Lung (tissue), 12 donors: ENCODE measurements around the gene ZBTB25. TPM values are rescaled to one million over a fixed set of nuclear protein-coding genes. Genes with fewer than 3 reads are reported as not detected.
"Not testable (repeated sequence)": the region's sequence is repeated elsewhere in the genome, so short reads cannot be mapped to it uniquely, and the experiment has no call there.

Experiments
- ATAC-seq: fragments of 200-7000 bp; cut with Tn5 transposase; one replicate; pipeline ENCODE4 v1.9.1; 2020; ENCODE audit warnings: moderate number of reproducible peaks; ENCODE audit not compliant: insufficient read depth, low FRiP score
- DNase-seq, 3 donors: peaks; one replicate each; pipeline ENCODE4 v3.0.0-alpha.2; 2013 to 2017
- H3K27ac ChIP-seq, 2 donors: one replicate each; pipeline ENCODE4 v1.5.1; 2013; ENCODE audit warnings: mild to moderate bottlenecking in 2 of 2, moderate library complexity in 2 of 2, control low read depth in 1 of 2, inconsistent platforms in 1 of 2, low read depth in 1 of 2, low read length in 1 of 2
- H3K27me3 ChIP-seq, 3 donors: one replicate each; pipeline ENCODE4 v1.5.1; 2013; ENCODE audit warnings: low read length in 2 of 3; ENCODE audit not compliant: control insufficient read depth in 3 of 3, insufficient read depth in 3 of 3
- H3K36me3 ChIP-seq, 4 donors: one replicate each; pipeline ENCODE4 v1.5.1; 2013; ENCODE audit warnings: low read length in 4 of 4, mild to moderate bottlenecking in 1 of 4, moderate library complexity in 1 of 4; ENCODE audit not compliant: control insufficient read depth in 4 of 4, insufficient read depth in 4 of 4
- H3K4me1 ChIP-seq, 5 donors: one replicate each; pipeline ENCODE4 v1.5.1; 2013; ENCODE audit warnings: low read length in 5 of 5, mild to moderate bottlenecking in 2 of 5, moderate library complexity in 1 of 5; ENCODE audit not compliant: control insufficient read depth in 5 of 5, insufficient read depth in 5 of 5
- H3K4me3 ChIP-seq: one replicate; pipeline ENCODE4 v1.5.1; 2013; ENCODE audit warnings: mild to moderate bottlenecking, control low read depth, moderate library complexity
- H3K9ac ChIP-seq, 2 donors: one replicate each; pipeline ENCODE4 v1.5.1; 2013; ENCODE audit warnings: low read length in 2 of 2, control low read depth in 1 of 2; ENCODE audit not compliant: insufficient read depth in 1 of 2
- H3K9me3 ChIP-seq, 4 donors: one replicate each; pipeline ENCODE4 v1.5.1; 2013; ENCODE audit warnings: low read length in 3 of 4, mild to moderate bottlenecking in 1 of 4, moderate library complexity in 1 of 4; ENCODE audit not compliant: control insufficient read depth in 4 of 4, insufficient read depth in 3 of 4
- WGBS, 2 donors: extraction: QIAGEN DNeasy Blood & Tissue Kit; methylation state at CpG; one replicate each; pipeline ENCODE4 v1.1.7; 2013; 5-methylcytosine and 5-hydroxymethylcytosine counted together
- polyA plus RNA-seq, 2 donors: library from polyadenylated mRNA; stranded (reverse); fragments of 200-250 nt; gene quantifications; one replicate each; pipeline ENCODE4 v1.2.1, GENCODE V29; 2013
- total RNA-seq, 2 donors: library from RNA; depleted of rRNA in 1 of 2; stranded (reverse); fragments of >200 nt in 1 of 2; gene quantifications; one replicate each; pipeline ENCODE4 v1.2.1, GENCODE V29; 2014 to 2021
- TF ChIP-seq, protein P1 (sequence below): IDR thresholded peaks from 2 replicates; pipeline ENCODE4 v1.5.1; 2012; ENCODE audit warnings: mild to moderate bottlenecking; ENCODE audit errors: control extremely low read depth, extremely low read depth
- donor health status: control.
- donor health status: control.
- donor health status: Bipolar disorder and iron deficiency.
- donor health status: healthy.
- donor health status: DM: yes; HTN: yes; CAD: no.

Gene ZBTB25
- total and polyA plus RNA-seq, 4 donors = 4.0 to 15.4 (median 9.2) TPM

DNA sequence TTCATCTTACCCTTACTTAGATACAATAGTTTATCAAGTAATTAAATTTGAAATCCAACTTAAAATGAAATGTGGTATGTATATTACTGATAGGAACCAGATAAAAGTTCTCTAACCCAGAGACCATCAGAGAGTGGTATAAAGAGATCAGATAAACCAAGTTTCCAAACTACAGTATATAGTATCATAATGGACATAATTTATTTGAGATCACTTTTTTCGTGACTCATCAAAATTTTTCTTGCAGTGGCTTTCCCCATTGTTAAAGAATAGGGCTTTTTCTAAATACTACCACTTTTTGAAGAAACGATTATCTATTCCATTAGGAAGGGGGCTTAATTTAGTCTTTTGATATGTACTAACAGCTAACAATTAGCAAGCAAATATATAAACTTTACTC lies 21.7 kb upstream of the ZBTB25 start:
- ATAC-seq (no peak), DNase-seq (no peak)
- peaks cover 10 to 31% (median 20%) of the 10 kb centered on the region in 4 donors for H3K36me3 ChIP-seq
- no peaks in the 10 kb centered on the region for H3K27me3 ChIP-seq
- H3K9ac ChIP-seq = no peak overlapping the region
- TF ChIP-seq, protein P1, sequence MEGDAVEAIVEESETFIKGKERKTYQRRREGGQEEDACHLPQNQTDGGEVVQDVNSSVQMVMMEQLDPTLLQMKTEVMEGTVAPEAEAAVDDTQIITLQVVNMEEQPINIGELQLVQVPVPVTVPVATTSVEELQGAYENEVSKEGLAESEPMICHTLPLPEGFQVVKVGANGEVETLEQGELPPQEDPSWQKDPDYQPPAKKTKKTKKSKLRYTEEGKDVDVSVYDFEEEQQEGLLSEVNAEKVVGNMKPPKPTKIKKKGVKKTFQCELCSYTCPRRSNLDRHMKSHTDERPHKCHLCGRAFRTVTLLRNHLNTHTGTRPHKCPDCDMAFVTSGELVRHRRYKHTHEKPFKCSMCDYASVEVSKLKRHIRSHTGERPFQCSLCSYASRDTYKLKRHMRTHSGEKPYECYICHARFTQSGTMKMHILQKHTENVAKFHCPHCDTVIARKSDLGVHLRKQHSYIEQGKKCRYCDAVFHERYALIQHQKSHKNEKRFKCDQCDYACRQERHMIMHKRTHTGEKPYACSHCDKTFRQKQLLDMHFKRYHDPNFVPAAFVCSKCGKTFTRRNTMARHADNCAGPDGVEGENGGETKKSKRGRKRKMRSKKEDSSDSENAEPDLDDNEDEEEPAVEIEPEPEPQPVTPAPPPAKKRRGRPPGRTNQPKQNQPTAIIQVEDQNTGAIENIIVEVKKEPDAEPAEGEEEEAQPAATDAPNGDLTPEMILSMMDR = no peak
- peaks cover 0 to 7% (median 0%) of the 10 kb centered on the region in 5 donors for H3K4me1 ChIP-seq
- H3K4me3 ChIP-seq = no peak overlapping the region
- no peak overlapping the region for H3K27ac ChIP-seq
- WGBS, 2 donors = 93 to 98% methylated on average over 2 of the region's 2 CpGs
- H3K9me3 ChIP-seq = no peaks in the 10 kb centered on the region

DNA sequence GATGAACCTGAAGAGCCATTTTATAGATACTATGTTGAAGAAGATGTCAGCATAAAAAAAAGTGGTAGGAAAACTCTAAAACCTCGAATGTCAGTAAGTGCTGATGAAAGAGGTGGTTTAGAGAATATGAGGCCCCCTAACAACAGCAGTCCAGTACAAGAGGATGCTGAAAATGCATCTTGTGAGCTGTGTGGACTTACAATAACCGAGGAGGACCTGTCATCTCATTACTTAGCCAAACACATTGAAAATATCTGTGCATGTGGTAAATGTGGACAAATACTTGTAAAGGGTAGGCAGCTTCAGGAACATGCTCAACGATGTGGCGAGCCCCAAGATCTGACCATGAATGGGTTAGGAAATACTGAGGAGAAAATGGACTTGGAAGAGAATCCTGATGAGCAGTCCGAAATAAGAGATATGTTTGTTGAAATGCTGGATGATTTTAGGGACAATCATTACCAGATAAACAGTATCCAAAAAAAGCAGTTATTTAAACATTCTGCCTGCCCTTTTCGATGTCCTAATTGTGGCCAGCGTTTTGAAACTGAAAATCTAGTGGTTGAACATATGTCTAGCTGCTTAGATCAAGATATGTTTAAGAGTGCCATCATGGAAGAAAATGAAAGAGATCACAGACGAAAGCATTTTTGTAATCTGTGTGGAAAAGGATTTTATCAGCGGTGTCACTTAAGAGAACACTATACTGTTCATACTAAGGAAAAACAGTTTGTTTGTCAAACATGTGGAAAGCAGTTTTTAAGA lies 19.1 kb upstream of the ZBTB25 start:
- Histone ChIP-seq H3K9ac (no peak overlapping the region), H3K4me1 (peaks cover 0 to 7% (median 0%) of the 10 kb centered on the region in 5 donors), H3K27ac (no peak overlapping the region), H3K36me3 (peaks cover 9 to 31% (median 20%) of the 10 kb centered on the region in 4 donors), H3K9me3 (no peaks in the 10 kb centered on the region), H3K27me3 (no peaks in the 10 kb centered on the region), H3K4me3 (no peak overlapping the region)
- TF ChIP-seq, protein P1 = no peak
- no peak for DNase-seq
- WGBS, 2 donors = 80 to 89% methylated on average over 9 of the region's 9 CpGs
- no peak for ATAC-seq

DNA sequence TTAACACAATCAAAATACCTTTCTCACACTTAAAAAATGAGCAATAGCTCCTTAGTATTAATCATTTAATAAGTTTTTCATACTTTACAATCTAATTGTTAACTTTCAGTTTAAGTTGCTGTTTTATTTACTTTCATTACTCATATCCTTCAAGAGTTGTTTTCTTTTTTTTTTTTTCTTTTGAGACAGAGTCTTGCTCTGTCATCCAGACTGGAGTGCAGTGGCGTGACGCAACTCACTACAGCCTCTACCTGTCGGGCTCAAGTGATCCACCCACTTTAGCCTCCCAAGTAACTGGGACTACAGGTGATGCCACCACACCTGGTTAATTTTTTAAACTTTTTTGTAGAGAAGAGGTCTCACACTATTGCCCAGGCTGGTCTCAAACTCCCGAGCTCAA lies 17.1 kb upstream of the ZBTB25 start:
- H3K4me1 ChIP-seq = peaks cover 0 to 7% (median 0%) of the 10 kb centered on the region in 5 donors
- DNase-seq (no peak), ATAC-seq (peak; percentile 41)
- TF ChIP-seq, protein P1 = no peak
- H3K9me3 ChIP-seq = no peaks in the 10 kb centered on the region
- H3K27ac ChIP-seq = no peak overlapping the region
- peaks cover 4 to 24% (median 17%) of the 10 kb centered on the region in 4 donors for H3K36me3 ChIP-seq
- WGBS, 2 donors = 82 to 83% methylated on average over 4 of the region's 4 CpGs
- no peaks in the 10 kb centered on the region for H3K27me3 ChIP-seq
- H3K4me3 ChIP-seq = no peak overlapping the region
- H3K9ac ChIP-seq = no peak overlapping the region

DNA sequence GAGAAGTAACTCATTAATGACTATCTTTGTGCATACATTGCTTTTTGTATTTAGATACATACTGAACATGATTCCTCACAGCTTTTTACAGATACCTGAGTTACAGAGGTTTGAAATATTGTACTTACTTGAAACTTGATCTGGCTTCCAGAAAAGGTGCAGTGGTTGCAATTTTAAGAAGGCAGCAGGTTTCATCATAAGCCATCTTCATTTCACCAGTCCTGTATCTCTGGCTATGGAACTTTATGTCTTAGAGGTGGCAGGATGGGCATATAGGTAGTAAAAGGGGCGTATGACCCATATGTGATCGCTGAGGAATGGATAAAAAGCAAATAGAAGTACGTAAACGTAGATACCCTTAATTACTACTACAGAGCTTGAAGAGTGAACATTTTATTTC lies 14.6 kb upstream of the ZBTB25 start:
- peaks cover 4 to 17% (median 14%) of the 10 kb centered on the region in 4 donors for H3K36me3 ChIP-seq
- TF ChIP-seq, protein P1 = no peak
- ATAC-seq (no peak), DNase-seq (no peak)
- H3K4me3 ChIP-seq = no peak overlapping the region
- WGBS, 2 donors = 55 to 90% methylated on average over 4 of the region's 4 CpGs
- no peak overlapping the region for H3K27ac ChIP-seq
- no peaks in the 10 kb centered on the region for H3K27me3 ChIP-seq
- H3K9ac ChIP-seq = no peak overlapping the region
- H3K9me3 ChIP-seq = no peaks in the 10 kb centered on the region
- peaks cover 0 to 10% (median 0%) of the 10 kb centered on the region in 5 donors for H3K4me1 ChIP-seq

DNA sequence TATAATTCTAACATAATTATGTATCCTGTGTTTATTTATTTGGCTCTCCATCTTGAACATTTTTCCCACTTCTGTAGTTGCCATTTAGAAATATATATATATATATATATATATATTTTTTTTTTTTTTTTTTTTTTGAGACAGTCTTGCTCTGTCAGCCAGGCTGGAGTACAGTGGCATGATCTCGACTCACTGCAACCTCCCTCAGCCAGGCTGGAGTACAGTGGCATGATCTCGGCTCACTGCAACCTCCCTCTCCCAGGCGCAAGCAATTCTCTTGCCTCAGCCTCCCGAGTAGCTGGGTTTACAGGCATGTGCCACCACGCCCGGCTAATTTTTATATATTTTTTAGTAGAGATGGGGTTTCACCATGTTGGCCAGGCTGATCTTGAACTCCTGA lies 14.0 kb upstream of the ZBTB25 start:
- Histone ChIP-seq H3K36me3 (peaks cover 2 to 12% (median 11%) of the 10 kb centered on the region in 4 donors), H3K4me1 (peaks cover 0 to 10% (median 0%) of the 10 kb centered on the region in 5 donors)
- H3K9me3 ChIP-seq, H3K27ac ChIP-seq, H3K4me3 ChIP-seq, H3K27me3 ChIP-seq, DNase-seq, ATAC-seq, H3K9ac ChIP-seq: not testable (repeated sequence)
- 78 to 93% methylated on average over 6 of the region's 6 CpGs for WGBS, 2 donors
